HG03196 (cell line): ENCODE data around the gene PAGR1.
"Not testable (repeated sequence)": the region's sequence is repeated elsewhere in the genome, so short reads cannot be mapped to it uniquely, and the experiment has no call there.

Experiments used
- ATAC-seq: cut with Tn5 transposase; IDR thresholded peaks from one replicate; pipeline ENCODE4 v1.9.1; 2021; ENCODE audit not compliant: unreplicated experiment

The PAGR1 gene

DNA sequence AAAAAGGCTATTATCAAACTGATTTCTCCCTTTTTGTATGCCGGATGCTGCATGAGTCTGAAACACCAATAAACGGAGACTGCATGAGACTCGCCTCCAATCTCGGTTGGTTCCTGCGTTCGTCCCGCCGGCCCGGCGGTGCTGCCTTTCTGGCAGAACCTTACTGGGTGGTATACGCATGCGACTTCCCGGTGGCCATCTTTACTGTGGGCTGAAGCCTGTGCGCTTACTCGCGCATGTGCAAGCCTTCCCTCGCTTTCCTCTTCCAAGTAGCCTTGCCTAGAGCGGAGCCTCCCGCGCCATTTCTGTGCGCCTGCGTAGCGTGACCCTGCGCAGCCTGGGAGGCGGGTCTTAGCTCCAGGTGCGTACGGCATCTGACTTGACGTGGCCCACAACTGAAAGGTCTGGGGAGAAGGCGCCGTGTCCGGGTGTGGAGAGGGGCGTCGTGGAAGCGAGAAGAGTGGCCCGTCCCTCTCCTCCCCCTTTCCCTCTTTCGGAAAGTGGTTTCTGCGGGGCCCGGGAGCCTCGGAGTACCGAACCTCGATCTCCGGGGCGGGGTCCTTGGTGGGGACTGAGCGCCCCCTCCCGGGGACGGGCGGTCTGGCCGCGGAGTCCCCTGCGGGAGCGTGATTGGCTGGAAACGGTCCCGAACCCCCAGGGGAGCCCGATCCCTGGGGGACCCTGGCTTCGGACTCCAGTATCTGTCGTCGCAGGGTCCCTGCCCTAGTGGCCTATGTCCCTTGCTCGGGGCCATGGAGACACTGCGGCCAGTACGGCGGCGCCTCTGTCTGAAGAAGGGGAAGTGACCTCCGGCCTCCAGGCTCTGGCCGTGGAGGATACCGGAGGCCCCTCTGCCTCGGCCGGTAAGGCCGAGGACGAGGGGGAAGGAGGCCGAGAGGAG, at the start of gene PAGR1:
Gene PAGR1 (plus strand): TSS at position 360 of the 901 bp plus-strand sequence. CDS start 374 bp downstream, at position 734.
- peak; percentile 52 for ATAC-seq

DNA sequence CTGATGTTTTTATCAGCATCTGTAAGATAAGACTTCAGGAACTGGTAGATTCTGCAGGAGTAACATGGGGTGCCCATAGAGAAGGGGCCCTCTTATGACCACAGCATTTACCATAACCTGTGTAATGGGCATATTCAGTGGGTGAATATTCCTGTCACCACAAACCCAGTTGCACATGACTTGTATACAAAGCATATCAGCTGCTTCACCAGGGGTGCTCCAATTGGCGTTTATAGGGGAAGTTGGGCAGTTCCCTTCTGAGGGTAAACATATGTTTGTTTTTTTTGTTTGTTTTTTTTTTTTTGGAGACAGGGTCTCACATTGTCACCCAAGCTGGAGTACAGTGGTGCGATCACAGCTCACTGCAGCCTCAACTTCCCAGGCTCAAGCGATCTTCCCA, 49.4 kb upstream of the PAGR1 start:
- no peak for ATAC-seq

DNA sequence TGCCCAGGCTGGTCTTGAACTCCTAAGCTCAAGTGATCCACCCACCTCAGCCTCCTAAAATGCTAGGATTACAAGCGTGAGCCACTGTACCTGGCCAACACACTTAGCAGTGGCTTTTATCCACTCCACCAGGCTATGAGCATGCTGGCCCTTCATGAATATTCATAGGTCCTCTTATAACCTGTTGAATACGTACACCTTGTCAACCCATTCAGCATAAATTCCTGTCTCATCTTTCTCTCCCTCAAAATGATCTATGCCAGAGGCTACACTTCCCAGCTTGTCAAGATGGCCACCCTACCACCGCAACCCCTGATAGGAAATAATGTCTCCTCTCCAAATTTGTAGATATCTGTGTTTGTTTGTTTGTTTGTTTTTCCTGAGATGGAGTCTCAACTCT, 48.9 kb upstream of the PAGR1 start:
- ATAC-seq: no peak

- no peak for ATAC-seq
These were observed 46.4 kb upstream of the PAGR1 start for GRCh38 chr16:29769507-29769906.

GRCh38 chr16:29770250-29770929, 45.6 kb upstream of the PAGR1 start:
- ATAC-seq: no peak

DNA sequence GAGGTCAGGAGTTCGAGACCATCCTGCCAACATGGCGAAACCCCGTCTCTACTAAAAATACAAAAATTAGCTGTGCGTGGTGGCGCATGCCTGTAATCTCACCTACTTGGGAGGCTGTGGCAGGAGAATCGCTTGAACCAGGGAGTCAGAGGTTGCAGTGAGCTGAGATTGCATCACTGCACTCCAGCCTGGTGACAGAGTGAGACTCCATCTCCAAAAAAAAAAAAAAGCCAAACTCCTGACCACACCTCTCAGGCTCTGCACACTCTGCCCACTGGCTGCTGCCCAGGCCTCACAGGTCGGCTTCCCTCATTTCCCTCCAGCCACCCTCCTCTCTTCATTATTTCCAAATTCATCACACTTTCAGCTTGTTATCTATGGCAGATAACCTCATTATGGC, 43.6 kb upstream of the PAGR1 start:
- ATAC-seq: not testable (repeated sequence)

- ATAC-seq: no peak
These were observed 41.2 kb upstream of the PAGR1 start for GRCh38 chr16:29774730-29775129.

GRCh38 chr16:29775742-29776408, 40.1 kb upstream of the PAGR1 start:
- ATAC-seq: no peak

DNA sequence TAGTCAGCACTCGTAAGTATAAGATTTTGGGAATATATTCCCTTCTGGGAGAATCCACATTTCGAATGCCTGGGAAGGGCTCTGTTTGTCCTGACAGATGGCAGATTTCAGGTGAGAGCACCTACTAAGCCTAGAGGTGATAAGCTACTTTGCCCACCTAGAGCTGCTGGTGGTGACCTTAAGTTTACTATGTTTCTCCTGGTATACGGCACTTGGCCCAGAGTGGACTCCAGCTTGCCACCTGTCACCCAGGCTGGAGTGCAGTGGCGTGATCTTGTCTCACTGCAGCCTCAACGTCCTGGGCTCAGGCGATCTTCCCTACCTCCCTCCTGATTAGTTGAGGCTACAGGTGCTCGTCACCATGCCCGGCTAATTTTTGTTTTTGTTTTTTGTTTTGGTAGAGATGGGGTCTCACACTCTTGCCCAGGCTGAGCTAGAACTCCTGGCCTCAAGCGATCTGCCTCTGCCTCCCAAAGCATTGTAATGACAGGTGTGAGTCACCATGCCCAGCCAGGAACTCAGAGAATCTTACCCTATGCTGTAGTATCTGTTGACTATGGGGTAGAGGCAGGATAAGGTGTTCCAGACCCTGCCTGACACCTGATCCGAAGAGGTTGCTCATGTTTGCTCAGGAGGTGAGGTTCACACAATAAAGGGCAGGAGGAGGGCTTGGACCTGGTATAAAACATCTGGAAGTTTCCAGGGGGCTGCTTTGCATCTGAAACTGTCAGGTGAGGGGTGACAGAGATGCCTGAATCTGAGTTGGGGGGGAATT, 38.2 kb upstream of the PAGR1 start, which contains the start of gene ZG16:
Gene ZG16 (plus strand): TSS at position 681 of the 775 bp plus-strand sequence. CDS start 1,011 bp downstream, outside the sequence.
- no peak for ATAC-seq

DNA sequence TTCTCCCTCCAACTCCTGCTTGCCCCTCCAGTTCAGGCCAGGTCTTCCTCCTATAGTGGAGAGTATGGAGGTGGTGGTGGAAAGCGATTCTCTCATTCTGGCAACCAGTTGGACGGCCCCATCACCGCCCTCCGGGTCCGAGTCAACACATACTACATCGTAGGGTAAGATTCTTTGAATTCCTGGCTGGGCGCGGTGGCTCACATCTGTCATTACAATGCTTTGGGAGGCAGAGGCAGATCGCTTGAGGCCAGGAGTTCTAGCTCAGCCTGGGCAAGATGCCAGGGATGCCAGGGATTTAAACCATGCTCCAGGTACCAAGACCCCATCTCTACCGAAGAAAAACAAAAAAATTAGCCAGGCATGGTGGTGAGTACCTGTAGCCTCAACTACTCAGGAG, 36.5 kb upstream of the PAGR1 start:
- no peak for ATAC-seq

DNA sequence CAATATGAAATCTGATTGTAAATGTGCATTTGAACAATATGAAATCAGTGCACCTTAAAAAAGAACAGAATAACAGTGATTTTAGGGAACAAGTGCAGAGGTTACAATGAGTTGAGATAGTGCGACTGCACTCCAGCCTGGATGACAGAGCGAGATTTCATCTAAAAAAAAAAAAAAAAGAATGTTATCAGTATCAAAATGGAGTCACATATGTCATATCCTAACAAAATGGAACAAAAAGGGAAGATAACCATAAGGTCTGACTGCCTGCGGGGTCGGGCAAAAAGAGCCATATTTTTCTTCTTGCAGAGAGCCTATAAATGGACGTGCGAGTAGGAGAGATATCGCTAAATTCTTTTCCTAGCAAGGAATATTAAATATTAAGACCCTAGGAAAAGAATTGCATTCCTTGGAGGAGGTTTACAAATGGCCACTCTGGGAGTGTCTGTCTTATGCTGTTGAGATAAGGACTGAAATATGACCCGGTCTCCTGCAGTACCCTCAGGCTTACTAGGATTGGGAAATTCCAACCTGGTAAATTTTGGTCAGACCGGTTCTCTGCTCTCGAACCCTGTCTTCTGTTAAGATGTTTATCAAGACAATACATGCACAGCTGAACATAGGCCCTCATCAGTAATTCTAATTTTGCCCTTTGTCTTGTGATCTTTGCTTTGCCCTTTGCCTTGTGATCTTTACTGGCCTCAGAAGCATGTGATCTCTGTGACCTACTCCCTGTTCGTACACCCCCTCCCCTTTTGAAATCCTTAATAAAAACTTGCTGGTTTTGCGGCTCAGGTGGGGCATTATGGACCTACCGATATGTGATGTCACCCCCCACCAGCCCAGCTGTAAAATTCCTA, 32.6 kb upstream of the PAGR1 start:
- ATAC-seq: not testable (repeated sequence)

- ATAC-seq: no peak
These were observed 31.8 kb upstream of the PAGR1 start for GRCh38 chr16:29784157-29784556.

GRCh38 chr16:29784901-29785500, 31.0 kb upstream of the PAGR1 start:
- no peak for ATAC-seq

DNA sequence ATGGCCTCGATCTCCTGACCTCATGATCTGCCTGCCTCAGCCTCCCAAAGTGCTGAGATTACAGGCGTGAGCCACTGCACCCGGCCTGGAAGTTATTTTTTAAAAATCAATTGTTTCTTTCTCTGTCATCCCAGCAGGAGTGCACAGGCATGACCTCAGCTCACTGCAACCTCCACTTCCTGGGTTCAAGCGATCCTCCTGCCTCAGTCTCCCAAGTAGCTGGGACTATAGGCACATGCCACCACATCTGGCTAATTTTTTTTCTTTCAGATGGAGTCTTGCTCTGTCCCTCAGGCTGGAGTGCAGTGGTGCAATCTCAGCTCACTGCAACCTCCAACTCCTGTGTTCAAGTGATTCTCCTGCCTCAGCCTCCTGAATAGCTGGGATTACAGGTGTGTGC, 28.8 kb upstream of the PAGR1 start:
- not testable (repeated sequence) for ATAC-seq

DNA sequence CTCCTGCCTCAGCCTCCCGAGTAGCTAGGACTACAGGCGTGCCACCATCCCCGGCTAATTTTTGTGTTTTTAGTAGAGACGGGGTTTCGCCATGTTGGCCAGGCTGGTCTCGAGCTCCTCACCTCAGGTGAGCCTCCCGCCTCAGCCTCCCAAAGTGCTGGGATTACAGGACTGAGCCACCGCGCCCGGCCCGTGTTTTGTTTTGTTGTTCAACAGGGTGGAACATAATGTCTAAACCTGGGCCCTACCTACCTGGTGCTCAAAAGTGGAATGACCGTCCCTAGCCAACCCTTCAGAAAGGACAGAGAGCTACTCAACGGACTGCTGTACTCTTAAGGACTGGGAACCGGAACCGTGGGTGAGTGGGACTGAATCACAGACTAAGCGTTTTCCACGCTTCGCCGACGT, 26.2 kb upstream of the PAGR1 start:
- ATAC-seq: no peak

- peak; percentile 92 for ATAC-seq
These were observed 25.6 kb upstream of the PAGR1 start, which contains the start of gene KIF22 for GRCh38 chr16:29790183-29790948. TSS of gene KIF22 (plus strand) at chr16:29790751. CDS start at chr16:29790760, 9 bp downstream.

GRCh38 chr16:29790949-29791844, 24.8 kb upstream of the PAGR1 start:
- ATAC-seq: no peak
